ENCODE measurements around the gene MNX1.

Gene MNX1

GRCh38 chr7:157002819-157003421 is 7.5 kb downstream of the MNX1 start:
- DNase-seq (ENCODE audit: low read depth in 2 of 2) = no peak

DNA sequence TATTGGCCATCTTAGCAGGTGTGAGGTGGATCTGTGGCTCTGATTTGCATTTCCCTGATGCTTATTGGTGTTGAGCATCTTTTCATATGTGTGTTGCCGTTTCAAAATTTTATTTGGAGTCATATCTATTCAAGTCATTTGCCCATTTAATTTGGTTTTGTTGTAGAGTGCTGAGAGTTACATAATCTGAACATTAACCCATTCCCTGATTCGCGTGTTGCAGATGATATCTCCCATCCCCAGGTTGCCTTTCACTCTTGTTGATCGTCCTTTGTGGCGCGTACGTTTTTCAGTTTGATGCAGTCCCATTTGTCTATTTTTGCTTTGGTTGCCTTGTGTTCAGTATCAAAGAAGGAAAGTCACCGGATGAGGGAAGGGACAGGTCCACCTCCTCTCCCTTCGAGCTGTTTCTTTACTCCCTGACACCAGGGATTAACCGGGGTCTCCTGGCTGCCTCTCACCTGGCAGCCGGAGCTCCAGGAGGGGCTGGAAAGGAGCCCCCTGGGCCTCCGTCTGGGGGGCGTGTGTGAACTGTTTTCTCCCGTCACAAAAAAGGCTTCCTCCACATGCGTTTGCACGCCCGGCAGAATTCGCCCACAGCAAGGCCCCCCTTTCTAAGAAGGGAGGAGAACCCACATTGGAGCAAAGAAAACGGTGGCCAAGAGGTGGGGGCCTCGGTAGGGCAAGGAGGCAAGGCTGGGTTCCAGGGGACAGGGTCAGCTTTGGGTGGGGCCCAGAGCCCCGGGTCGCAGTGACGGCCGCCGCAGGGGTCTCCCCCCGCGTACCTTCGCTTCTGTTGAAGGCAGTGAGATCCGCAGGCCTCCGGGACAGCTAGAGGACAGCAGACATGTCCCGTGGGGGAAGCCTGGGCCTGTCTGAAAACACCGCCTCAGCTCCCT is 8.3 kb downstream of the MNX1 start:
- DNase-seq (ENCODE audit: low read depth in 2 of 2) = no peak

DNA sequence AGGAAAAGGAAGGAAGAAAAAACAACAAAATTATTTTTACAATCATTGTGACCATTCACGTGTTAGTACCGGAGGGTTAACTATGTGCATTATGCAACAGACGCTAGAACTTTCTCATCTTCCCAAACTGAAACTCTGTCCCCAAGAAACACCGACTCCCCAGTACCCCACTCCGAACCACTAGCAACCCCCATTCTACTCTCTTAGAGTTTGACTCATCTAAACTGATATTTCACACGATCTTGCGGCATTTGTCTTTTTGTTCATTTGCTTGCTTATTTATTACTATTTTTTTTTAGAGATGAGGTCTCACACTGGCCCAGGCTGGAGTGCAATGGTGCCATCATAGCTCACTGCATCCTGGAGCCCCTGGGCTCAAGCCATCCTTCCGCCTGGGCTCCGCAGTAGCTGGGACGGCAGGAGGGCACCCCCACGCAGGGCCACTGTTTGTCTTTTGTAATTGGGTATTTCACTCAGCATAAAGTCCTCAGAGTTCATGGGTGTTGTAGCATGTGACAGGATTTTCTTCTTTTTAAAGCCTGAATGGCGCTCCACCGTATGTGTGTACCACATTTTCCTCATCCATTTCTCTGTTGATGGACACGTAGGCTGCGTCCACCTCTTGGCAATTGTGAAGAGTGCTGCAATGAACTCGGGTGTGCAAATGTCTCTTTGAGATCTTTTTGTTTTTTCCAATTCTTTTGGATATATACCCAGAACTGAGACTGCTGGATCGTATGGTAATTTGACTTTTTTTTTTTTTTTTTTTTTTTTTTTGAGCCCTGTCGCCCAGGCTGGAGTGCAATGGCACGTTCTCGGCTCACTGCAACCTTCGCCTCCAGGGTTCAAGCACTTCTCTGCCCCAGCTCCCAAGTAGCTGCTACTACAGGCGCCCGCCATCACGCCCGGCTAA is 9.5 kb downstream of the MNX1 start:
- DNase-seq (ENCODE audit: low read depth in 2 of 2) = no peak

DNA sequence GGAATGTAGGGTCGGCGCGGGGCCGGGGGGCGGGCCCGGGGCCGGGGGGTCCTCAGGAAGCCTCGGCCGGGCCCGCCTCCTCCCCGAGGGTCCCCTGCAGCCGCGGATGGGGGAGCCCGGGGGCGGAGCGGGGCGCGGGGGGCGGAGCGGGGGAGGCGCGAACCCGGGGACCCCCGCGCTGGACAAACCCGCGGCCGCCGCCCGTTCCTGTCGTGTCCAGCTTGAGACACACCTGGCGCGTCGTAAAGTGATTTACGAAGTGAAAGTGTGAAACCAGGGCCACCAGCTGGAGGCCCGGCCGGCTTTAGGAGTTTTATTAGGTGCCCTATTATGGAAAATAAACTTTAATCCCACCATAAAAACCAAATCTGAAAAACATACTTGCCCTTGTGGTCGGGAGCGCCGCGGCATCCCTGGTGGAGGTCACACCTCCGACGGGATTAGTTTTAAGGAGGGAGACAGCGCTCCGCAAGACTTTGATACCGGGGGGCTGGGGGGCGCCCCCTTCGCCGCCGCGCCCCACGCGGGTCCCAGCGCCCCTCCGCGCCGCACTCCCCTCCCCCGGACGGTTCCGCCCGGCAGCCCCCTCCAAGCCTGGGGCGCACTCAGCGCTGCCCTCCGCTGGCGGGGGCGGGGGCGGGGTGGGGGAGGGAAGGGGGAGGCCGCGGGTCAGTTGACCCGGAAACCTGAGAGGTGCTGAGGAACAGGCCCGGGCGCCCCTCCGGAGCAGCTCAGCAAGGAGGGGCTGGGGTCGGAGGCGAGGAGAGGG is 10.3 kb downstream of the MNX1 start:
- DNase-seq (ENCODE audit: low read depth in 2 of 2) = no peak

DNA sequence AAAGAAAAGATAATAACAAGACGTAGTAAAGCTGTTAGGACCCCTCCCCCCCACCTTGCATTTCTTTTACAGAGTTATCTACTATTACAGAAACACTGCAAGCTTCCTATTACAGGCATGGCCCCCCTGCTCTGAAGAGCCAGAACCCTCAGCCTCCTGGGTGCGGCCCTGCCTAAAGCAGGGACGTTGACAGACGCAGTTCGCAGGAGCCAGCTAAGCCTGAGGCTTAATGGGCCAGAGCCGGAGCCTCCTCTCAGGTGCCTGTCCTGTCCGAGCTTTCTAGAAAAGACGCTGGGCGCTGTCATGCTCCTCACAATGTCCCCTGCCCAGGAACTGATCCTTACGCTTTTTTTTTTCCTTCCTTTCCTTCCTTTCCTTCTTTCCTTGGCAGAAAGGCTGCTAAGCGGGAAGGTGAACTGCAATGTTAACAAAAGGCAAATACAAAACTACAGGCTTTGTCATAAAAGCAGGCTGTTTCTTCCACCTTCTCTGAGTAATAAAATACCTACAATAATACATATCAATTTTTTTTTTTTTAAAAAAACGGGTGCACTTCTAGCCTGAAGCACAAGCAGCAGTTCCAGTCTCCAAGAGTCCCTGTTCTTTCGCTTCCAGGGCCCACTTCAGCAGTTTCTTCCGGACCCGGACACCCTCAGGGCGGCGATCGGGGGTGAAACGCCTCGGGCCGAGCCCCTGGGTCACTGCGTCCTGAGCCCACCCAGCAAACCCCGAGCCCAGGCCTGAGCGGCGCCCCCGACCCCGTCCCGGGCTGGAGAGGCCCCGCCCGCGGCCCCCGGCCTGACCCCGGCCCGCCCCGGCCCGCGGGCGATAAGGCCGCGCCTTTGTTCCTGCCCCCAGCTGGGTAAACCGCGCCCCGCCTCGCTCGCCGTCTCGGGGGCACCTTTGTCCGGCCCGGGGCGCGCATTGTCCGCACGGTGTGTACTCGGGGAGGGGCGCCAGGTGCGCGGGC is 11.2 kb downstream of the MNX1 start:
- DNase-seq (ENCODE audit: low read depth in 2 of 2) = no peak

DNA sequence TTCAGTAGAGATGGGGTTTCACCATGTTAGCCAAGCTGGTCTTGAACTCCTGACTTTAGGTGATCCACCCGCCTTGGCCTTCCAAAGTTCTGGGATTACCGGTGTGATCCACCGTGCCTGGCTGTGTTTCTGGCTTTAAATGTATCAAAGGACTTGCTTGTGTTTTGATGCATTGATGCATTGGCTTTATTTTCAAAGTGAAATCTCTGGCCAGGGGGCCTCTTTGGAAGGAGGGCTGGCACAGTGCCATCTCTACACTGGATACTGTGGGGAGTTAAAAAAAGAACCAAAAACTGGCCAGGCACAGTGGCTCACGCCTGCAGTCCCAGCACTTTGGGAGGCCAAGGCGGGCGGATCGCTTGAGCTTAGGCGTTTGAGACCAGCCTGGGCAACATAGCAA is 16.0 kb downstream of the MNX1 start:
- no peak for DNase-seq (ENCODE audit: low read depth in 2 of 2)

GRCh38 chr7:156993925-156994235 is 16.6 kb downstream of the MNX1 start:
- no peak for DNase-seq (ENCODE audit: low read depth in 2 of 2)

DNA sequence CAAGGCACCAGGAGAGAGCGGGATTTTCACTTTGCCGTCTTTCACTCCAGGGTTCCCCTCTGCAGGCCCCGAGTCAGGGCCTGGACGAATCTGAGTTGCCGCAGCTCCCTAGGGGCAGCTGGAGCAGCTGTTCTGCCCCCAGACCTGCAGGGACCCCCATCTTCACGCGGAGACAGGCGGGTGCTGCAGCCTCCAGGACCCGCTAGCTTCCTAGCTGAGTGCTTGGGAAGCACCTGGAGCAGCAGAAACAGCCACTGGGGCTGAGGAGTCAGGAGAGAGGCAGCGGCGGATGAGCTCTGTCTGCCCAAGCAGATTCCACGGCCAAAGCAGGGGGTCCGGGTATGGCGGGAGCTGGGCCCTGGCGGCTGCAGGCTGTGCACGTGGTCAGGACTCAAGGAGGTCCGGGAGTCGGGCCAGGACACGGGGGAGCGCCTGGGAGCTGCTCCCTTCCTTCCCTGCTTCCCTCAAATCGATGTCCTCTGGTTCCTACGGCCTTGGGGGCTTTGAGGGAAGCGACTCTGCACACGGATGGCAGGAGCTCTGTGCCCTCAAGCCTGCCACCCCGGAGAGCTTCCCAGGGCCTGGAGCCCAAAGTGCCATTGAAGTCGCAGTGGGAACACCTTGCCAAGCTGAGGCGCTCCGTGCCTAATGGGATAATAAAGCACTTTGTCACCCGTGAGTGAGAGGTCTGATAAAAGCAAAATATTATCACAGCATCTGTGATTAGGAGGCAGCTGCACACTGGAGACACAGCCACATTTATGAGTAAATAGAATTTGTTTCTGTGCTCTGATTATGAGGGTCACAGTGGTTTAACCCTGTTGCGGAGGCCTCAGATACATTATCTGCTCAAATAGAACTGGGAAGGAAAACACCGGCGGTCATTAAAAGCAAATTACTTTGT is 17.2 kb downstream of the MNX1 start:
- DNase-seq (ENCODE audit: low read depth in 2 of 2) = no peak

- DNase-seq (ENCODE audit: low read depth in 2 of 2) = no peak
Measured at GRCh38 chr7:156989766-156990535, 20.5 kb downstream of the MNX1 start.

GRCh38 chr7:156988343-156989185 is 21.9 kb downstream of the MNX1 start:
- DNase-seq (ENCODE audit: low read depth in 2 of 2) = no peak

GRCh38 chr7:156986378-156986777 is 24.1 kb downstream of the MNX1 start:
- no peak for DNase-seq (ENCODE audit: low read depth in 2 of 2)

- no peak for DNase-seq (ENCODE audit: low read depth in 2 of 2)
Measured at GRCh38 chr7:156985101-156985992, 25.1 kb downstream of the MNX1 start.

- DNase-seq (ENCODE audit: low read depth in 2 of 2) = no peak
Measured at GRCh38 chr7:156984174-156984891, 26.1 kb downstream of the MNX1 start.

DNA sequence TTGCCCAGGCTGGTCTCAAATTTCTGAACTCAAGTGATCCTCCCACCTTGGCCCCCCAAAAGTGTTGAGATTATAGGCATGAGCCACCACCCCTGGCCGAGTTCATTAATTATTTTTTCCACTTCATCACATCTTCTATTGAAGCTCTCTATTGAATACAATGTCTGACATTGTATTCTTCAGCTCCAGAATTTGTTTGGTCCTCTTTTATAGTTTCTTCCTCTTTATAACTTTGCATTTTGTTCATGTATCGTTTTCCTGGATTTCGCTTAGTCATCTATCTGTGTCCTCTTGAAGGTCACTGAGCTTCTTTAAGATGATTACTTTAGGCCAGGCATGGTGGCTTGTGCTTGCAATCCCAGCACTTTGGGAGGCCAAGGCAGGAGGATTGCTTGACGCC is 30.8 kb downstream of the MNX1 start:
- DNase-seq (ENCODE audit: low read depth in 2 of 2) = no peak

GRCh38 chr7:156979007-156979606 is 31.4 kb downstream of the MNX1 start:
- DNase-seq (ENCODE audit: low read depth in 2 of 2) = no peak

GRCh38 chr7:156975620-156976019 is 34.8 kb downstream of the MNX1 start:
- DNase-seq (ENCODE audit: low read depth in 2 of 2) = no peak
